Measurements from ENCODE around the gene MED16.
"Not testable (repeated sequence)": the region's sequence is repeated elsewhere in the genome, so short reads cannot be mapped to it uniquely, and the experiment has no call there.

Gene MED16

GRCh38 chr19:907183-907853, 14.3 kb upstream of the MED16 start:
- no peak for DNase-seq (ENCODE audit: low read depth, low spot score)

GRCh38 chr19:906480-906879, 13.5 kb upstream of the MED16 start:
- DNase-seq (ENCODE audit: low read depth, low spot score): no peak

- no peak for DNase-seq (ENCODE audit: low read depth, low spot score)
These were observed 11.6 kb upstream of the MED16 start for GRCh38 chr19:904545-904944.

GRCh38 chr19:903266-903797, 10.3 kb upstream of the MED16 start:
- peak; percentile 57 for DNase-seq (ENCODE audit: low read depth, low spot score)

GRCh38 chr19:902446-903226, 9.6 kb upstream of the MED16 start:
- no peak for DNase-seq (ENCODE audit: low read depth, low spot score)

GRCh38 chr19:902093-902370, 9.0 kb upstream of the MED16 start:
- no peak for DNase-seq (ENCODE audit: low read depth, low spot score)

- no peak for DNase-seq (ENCODE audit: low read depth, low spot score)
These were observed 8.5 kb upstream of the MED16 start for GRCh38 chr19:901216-902092.

- peak; percentile 45 for DNase-seq (ENCODE audit: low read depth, low spot score)
These were observed 7.5 kb upstream of the MED16 start for GRCh38 chr19:900302-901111.

- DNase-seq (ENCODE audit: low read depth, low spot score): no peak
These were observed 7.0 kb upstream of the MED16 start for GRCh38 chr19:900043-900301.

- no peak for DNase-seq (ENCODE audit: low read depth, low spot score)
These were observed 6.5 kb upstream of the MED16 start for GRCh38 chr19:899336-900042.

GRCh38 chr19:898663-899062, 5.7 kb upstream of the MED16 start:
- no peak for DNase-seq (ENCODE audit: low read depth, low spot score)

- peak; percentile 61 for DNase-seq (ENCODE audit: low read depth, low spot score)
These were observed 4.6 kb upstream of the MED16 start for GRCh38 chr19:897442-898039.

- no peak for DNase-seq (ENCODE audit: low read depth, low spot score)
These were observed 4.0 kb upstream of the MED16 start for GRCh38 chr19:896999-897398.

- DNase-seq (ENCODE audit: low read depth, low spot score): no peak
These were observed 3.4 kb upstream of the MED16 start for GRCh38 chr19:896434-896833.

GRCh38 chr19:892243-892893, 619 bp downstream of the MED16 start:
- no peak for DNase-seq (ENCODE audit: low read depth, low spot score)

GRCh38 chr19:891421-892200, 1.4 kb downstream of the MED16 start:
- not testable (repeated sequence) for DNase-seq (ENCODE audit: low read depth, low spot score)

- no peak for DNase-seq (ENCODE audit: low read depth, low spot score)
These were observed 2.2 kb downstream of the MED16 start for GRCh38 chr19:890831-891230.

GRCh38 chr19:889662-890295, 3.2 kb downstream of the MED16 start:
- DNase-seq (ENCODE audit: low read depth, low spot score): no peak
